ENCODE measurements around the gene TP53I11.

- TF ChIP-seq CTCF (IDR thresholded peaks at IDR 0.05; ENCODE audit: extremely low read depth in 1 of 2, insufficient read depth in 1 of 2, low read depth in 1 of 2, low read length in 2 of 2) (no peak), MYC (IDR thresholded peaks at IDR 0.05; ENCODE audit: low read depth, low read length) (no peak), POLR2A (IDR thresholded peaks at IDR 0.05; ENCODE audit: low read depth, low read length) (no peak), EZH2 (IDR thresholded peaks at IDR 0.05; ENCODE audit: borderline replicate concordance, low read depth, low read length, severe bottlenecking) (no peak), POLR2AphosphoS5 (IDR thresholded peaks at IDR 0.05; ENCODE audit: insufficient read depth, low read depth, low read length) (no peak), MAX (IDR thresholded peaks at IDR 0.05; ENCODE audit: insufficient read depth, insufficient read length) (no peak), JUN (IDR thresholded peaks at IDR 0.05; ENCODE audit: borderline replicate concordance, insufficient read depth, insufficient read length, low read depth) (no peak), GATA2 (IDR thresholded peaks at IDR 0.05; ENCODE audit: insufficient read depth, insufficient read length, low read depth, low read length) (no peak)
These were observed 43.5 kb upstream of the TP53I11 start for GRCh38 chr11:44993971-44994704.

All from endothelial cell of umbilical vein (primary cell).